ENCODE measurements around the gene RAPGEF4. TPM values are rescaled to one million over a fixed set of nuclear protein-coding genes. Genes with fewer than 3 reads are reported as not detected.
A peak's percentile ranks its signal among the peaks of the same experiment; 100 is the strongest.

The RAPGEF4 gene
- total and polyA plus RNA-seq, 2 of the 4 experiments (the other 2 are of a cell fraction): 1.7 to 3.2 TPM

DNA sequence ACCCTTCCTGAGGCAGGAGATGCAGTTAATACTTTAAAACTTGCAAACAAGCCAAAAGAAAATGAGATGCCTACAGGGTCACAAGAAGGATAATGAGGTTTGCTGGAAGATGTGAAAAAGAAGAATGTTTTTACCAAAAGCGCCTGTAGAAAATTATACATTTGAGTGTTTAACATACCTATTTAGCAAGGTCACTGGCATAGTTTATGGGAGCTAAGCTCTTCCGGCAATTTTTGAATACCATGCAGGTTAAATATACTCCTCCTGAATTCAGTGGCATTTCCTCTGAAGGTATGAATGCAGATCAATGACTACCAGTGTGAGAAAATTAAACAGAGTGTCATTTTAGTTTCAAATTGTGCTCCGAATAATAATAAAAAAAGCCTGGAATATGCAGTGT lies 318.8 kb downstream of the RAPGEF4 start:
- H3K9me1 ChIP-seq (ENCODE audit: insufficient read depth, low read length): peaks cover 10% of the 10 kb centered on the region
- in situ Hi-C loops (cut with MboI; ENCODE audit: low sequenced_read_pairs): no loop called here
- TF ChIP-seq RAD21 (IDR thresholded peaks at IDR 0.05; ENCODE audit: low read length) (no peak), NFE2L2 (IDR thresholded peaks at IDR 0.05; ENCODE audit: low read depth, low read length) (no peak), CHD1 (IDR thresholded peaks at IDR 0.05; ENCODE audit: low read depth, low read length) (no peak)
- H3K14ac ChIP-seq (replicated peaks; ENCODE audit: low read depth, low read length): no peak overlapping the region
- no peaks in the 10 kb centered on the region for H4K20me1 ChIP-seq (ENCODE audit: insufficient read depth, low read length)
- H2BK15ac ChIP-seq (ENCODE audit: low read depth, low read length): no peak overlapping the region
- no peak overlapping the region for H2AK9ac ChIP-seq (replicated peaks; ENCODE audit: low read depth, low read length, poor library complexity)
- H3K27ac ChIP-seq (ENCODE audit: insufficient read depth, low read length): peak overlapping the region; percentile 37; the same call in 1 of the 2 replicates
- POLR2A ChIA-PET (ENCODE audit: unreplicated experiment): no interaction called here
- no peak overlapping the region for H3K23ac ChIP-seq (ENCODE audit: low read depth, low read length)
- no peak overlapping the region for H4K91ac ChIP-seq (ENCODE audit: insufficient read depth, low read depth, low read length)
- peak overlapping the region; percentile 77 for H2BK5ac ChIP-seq (ENCODE audit: low read depth, low read length, poor library complexity, severe bottlenecking)
- H2BK120ac ChIP-seq (ENCODE audit: low read depth, low read length): peak overlapping the region; percentile 86
- no peak overlapping the region for H3K9ac ChIP-seq (ENCODE audit: low read depth, low read length)
- ATAC-seq (ENCODE audit: low read depth): peak; percentile 70
- H3K27me3 ChIP-seq (ENCODE audit: control insufficient read depth, insufficient read depth, low read length): no peaks in the 10 kb centered on the region
- no CpG with 5 or more reads among the region's 3 CpGs for WGBS, 2 experiments (ENCODE audit: extremely low coverage in 2 of 2, insufficient read length in 1 of 2)
- no peak overlapping the region for H2BK20ac ChIP-seq (ENCODE audit: low read depth, low read length)
- no peaks in the 10 kb centered on the region for H3K36me3 ChIP-seq (ENCODE audit: control insufficient read depth, insufficient read depth, low read length)
- H3K4me3 ChIP-seq (ENCODE audit: insufficient read depth, low read depth, low read length): no peak overlapping the region
- CTCF ChIA-PET: interaction anchor here (0.8 kb wide), 1 partner anchor 9 kb away, joined by 4 read pairs; no protein-coding TSS in a partner anchor
- dilution Hi-C loops (cut with HindIII; ENCODE audit: low sequenced_read_pairs, unreplicated experiment): no loop called here
- H2AK5ac ChIP-seq (ENCODE audit: low read depth, low read length): no peak overlapping the region
- peak overlapping the region; percentile 13 for H3K4me2 ChIP-seq (ENCODE audit: low read depth, low read length)
- H3K4me1 ChIP-seq (ENCODE audit: control insufficient read depth, insufficient read depth, low read length): peaks cover 15% of the 10 kb centered on the region
- no TSS peak for BruUV-seq (replicated peaks)
- H4K5ac ChIP-seq (ENCODE audit: low read depth, low read length): peak overlapping the region; percentile 28; the same call in 1 of the 2 replicates
- H3K56ac ChIP-seq (ENCODE audit: extremely low read depth, insufficient read depth, low read length): peak overlapping the region; percentile 24; the same call in 1 of the 2 replicates
- intact Hi-C loops (cut with micrococcal nuclease): no loop called here
- peaks cover 8% of the 10 kb centered on the region for H3K9me3 ChIP-seq (ENCODE audit: control insufficient read depth, insufficient read depth, low read length)
- peak overlapping the region in 1 of 2 experiments; percentile 62; a peak in 1 of 4 replicates for H4K8ac ChIP-seq (ENCODE audit: low read depth in 2 of 2, low read length in 2 of 2)
- peak overlapping the region; percentile 43; the same call in 1 of the 2 replicates for H3K18ac ChIP-seq (ENCODE audit: low read depth, low read length)
- no peaks in the 10 kb centered on the region for H3K79me1 ChIP-seq (ENCODE audit: low read depth in 1 of 2, low read length in 2 of 2)
- H3K4ac ChIP-seq (ENCODE audit: low read depth, low read length): no peak overlapping the region; the same call in 1 of the 2 replicates
- peak; percentile 57 for DNase-seq
- H2AFZ ChIP-seq (replicated peaks; ENCODE audit: low read length, poor library complexity): no peak overlapping the region

Data from IMR-90 (cell line).